Subcutaneous abdominal adipose tissue (tissue), 5 donors: Measurements from ENCODE around the gene KCNT1.

ENCODE experiments used
- H3K27ac ChIP-seq: one replicate; pipeline ENCODE4 v1.7.0; 2013; ENCODE audit warnings: low read depth, mild to moderate bottlenecking, inconsistent platforms, low read length, moderate library complexity
- H3K27me3 ChIP-seq, 5 donors: one replicate each; pipeline ENCODE4 v1.7.0; 2013; ENCODE audit warnings: low read length in 5 of 5, inconsistent platforms in 1 of 5; ENCODE audit not compliant: control insufficient read depth in 5 of 5, insufficient read depth in 4 of 5
- H3K36me3 ChIP-seq, 5 donors: one replicate each; pipeline ENCODE4 v1.7.0; 2013; ENCODE audit warnings: low read length in 5 of 5; ENCODE audit not compliant: control insufficient read depth in 5 of 5, insufficient read depth in 5 of 5
- H3K4me1 ChIP-seq, 5 donors: one replicate each; pipeline ENCODE4 v1.7.0; 2013; ENCODE audit warnings: low read length in 5 of 5, mild to moderate bottlenecking in 3 of 5, moderate library complexity in 1 of 5; ENCODE audit not compliant: control insufficient read depth in 5 of 5, insufficient read depth in 5 of 5
- H3K4me3 ChIP-seq, 5 donors: one replicate each; pipeline ENCODE4 v1.7.0; 2013; ENCODE audit warnings: low read length in 5 of 5, low read depth in 1 of 5
- H3K9ac ChIP-seq, 5 donors: one replicate each; pipeline ENCODE4 v1.7.0; 2013; ENCODE audit warnings: low read length in 5 of 5, mild to moderate bottlenecking in 4 of 5, moderate library complexity in 3 of 5
- H3K9me3 ChIP-seq, 5 donors: one replicate each; pipeline ENCODE4 v1.7.0; 2013; ENCODE audit warnings: low read length in 5 of 5; ENCODE audit not compliant: control insufficient read depth in 5 of 5
- donor health status: healthy.
- donor health status: healthy.
- donor health status: healthy.
- donor health status: healthy.
- donor health status: healthy.

Gene KCNT1

GRCh38 chr9:135701959-135702721, at the start of gene KCNT1:
Gene KCNT1 (plus strand): TSS chr9:135702185. CDS start chr9:135702259, 74 bp downstream.
- Histone ChIP-seq H3K9ac (no peak within 1 kb of the TSS), H3K9me3 (no peaks in the 10 kb centered on the region), H3K4me3 (no peak within 1 kb of the TSS), H3K4me1 (peaks cover 0 to 11% (median 8%) of the 10 kb centered on the region in 5 donors), H3K27ac (no peak within 1 kb of the TSS), H3K36me3 (no peaks in the 10 kb centered on the region), H3K27me3 (peaks cover 22 to 53% (median 40%) of the 10 kb centered on the region in 5 donors)

- no peak overlapping the region for H3K4me3 ChIP-seq
- no peaks in the 10 kb centered on the region for H3K4me1 ChIP-seq
- peaks cover 0 to 3% (median 2%) of the 10 kb centered on the region in 5 donors for H3K9me3 ChIP-seq
- no peak overlapping the region for H3K9ac ChIP-seq
- peaks cover 6 to 12% (median 8%) of the 10 kb centered on the region in 5 donors for H3K27me3 ChIP-seq
- H3K36me3 ChIP-seq = no peaks in the 10 kb centered on the region
- no peak overlapping the region for H3K27ac ChIP-seq
Measured at GRCh38 chr9:135655317-135655716, 46.7 kb upstream of the KCNT1 start.

DNA sequence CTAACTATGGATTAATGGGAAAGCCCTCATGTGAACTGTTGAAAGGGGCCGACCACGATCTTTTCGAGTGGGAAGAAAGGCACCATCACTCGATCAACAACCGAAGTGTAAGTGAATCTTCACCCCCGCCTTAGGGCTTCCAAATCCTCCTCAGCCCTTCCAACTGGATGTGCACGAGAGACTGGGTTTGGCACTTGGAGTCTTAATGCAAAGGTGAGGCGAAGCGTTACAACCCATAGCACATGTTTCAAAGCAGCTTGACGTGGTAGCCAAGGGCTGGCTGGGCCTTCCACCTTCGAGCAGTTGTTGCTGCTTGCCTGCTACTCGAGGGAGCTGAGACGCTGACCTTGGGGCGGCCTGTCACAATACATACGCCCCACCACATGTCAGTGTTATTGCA, 44.6 kb upstream of the KCNT1 start:
- H3K4me1 ChIP-seq = no peaks in the 10 kb centered on the region
- no peak overlapping the region for H3K27ac ChIP-seq

DNA sequence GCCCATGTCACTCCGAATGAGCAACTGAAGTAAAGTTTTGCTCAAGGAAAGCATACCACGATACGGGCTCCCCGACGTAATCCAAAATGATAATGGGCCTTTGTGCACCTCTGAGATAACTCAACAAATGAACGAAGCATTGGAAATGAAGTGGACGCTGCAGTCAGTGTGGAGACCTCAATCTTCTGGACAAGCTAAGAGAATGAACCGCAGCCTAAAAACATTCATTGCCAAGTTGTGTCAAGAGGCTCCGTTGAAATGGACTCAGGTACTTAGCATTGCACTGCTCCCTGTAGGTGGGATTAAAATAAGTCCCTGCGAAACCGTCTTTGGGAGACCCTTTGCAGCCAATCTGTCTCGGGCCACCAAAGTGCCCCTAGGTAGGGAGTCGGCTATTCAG, 42.7 kb upstream of the KCNT1 start:
- Histone ChIP-seq H3K4me3 (no peak overlapping the region), H3K27me3 (peaks cover 7 to 23% (median 17%) of the 10 kb centered on the region in 5 donors), H3K36me3 (no peaks in the 10 kb centered on the region), H3K9ac (no peak overlapping the region), H3K4me1 (no peaks in the 10 kb centered on the region), H3K27ac (no peak overlapping the region), H3K9me3 (no peaks in the 10 kb centered on the region)

More for the DNA sequence above, 44.6 kb upstream of the KCNT1 start:
- Histone ChIP-seq H3K9ac (no peak overlapping the region), H3K36me3 (no peaks in the 10 kb centered on the region), H3K4me3 (no peak overlapping the region), H3K9me3 (no peaks in the 10 kb centered on the region), H3K27me3 (peaks cover 6 to 15% (median 12%) of the 10 kb centered on the region in 5 donors)

- no peaks in the 10 kb centered on the region for H3K9me3 ChIP-seq
- H3K9ac ChIP-seq = no peak overlapping the region
- no peak overlapping the region for H3K4me3 ChIP-seq
- no peaks in the 10 kb centered on the region for H3K4me1 ChIP-seq
- peaks cover 7 to 31% (median 21%) of the 10 kb centered on the region in 5 donors for H3K27me3 ChIP-seq
- no peak overlapping the region for H3K27ac ChIP-seq
- H3K36me3 ChIP-seq = no peaks in the 10 kb centered on the region
Measured at GRCh38 chr9:135660407-135660806, 41.6 kb upstream of the KCNT1 start.

- Histone ChIP-seq H3K9me3 (no peaks in the 10 kb centered on the region), H3K4me3 (no peak overlapping the region), H3K27me3 (peaks cover 0 to 30% (median 20%) of the 10 kb centered on the region in 5 donors), H3K27ac (no peak overlapping the region), H3K36me3 (no peaks in the 10 kb centered on the region), H3K4me1 (no peaks in the 10 kb centered on the region), H3K9ac (no peak overlapping the region)
Measured at GRCh38 chr9:135661816-135662560, 40.0 kb upstream of the KCNT1 start.

- H3K36me3 ChIP-seq = no peaks in the 10 kb centered on the region
- no peak within 1 kb of the TSS for H3K27ac ChIP-seq
- no peaks in the 10 kb centered on the region for H3K4me1 ChIP-seq
- no peak within 1 kb of the TSS for H3K9ac ChIP-seq
- H3K4me3 ChIP-seq = no peak within 1 kb of the TSS
- H3K27me3 ChIP-seq = peaks cover 2 to 37% (median 20%) of the 10 kb centered on the region in 5 donors
- H3K9me3 ChIP-seq = no peaks in the 10 kb centered on the region
Measured at GRCh38 chr9:135662758-135663450, 39.1 kb upstream of the KCNT1 start, which contains the start of gene LCN9. Gene LCN9 (plus strand): TSS chr9:135663309. CDS start chr9:135663322, 13 bp downstream.

DNA sequence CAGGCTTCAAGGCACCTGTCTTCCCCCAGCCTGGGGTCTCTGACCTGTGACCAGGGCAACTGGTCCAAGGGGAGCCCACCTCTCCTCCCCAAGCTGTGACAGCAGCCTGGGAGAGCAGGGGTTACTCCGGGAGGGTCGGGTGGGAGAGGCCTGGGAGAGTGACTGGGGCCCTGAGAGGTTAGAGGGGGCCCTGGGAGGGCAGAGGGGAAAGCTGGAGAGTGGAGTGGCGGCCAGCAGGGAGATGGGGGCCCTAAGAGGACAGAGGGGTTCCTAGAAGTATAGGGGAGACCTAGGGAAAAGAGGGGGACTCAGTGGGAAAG, 38.6 kb upstream of the KCNT1 start:
- no peaks in the 10 kb centered on the region for H3K9me3 ChIP-seq

GRCh38 chr9:135663857-135664256, 38.1 kb upstream of the KCNT1 start:
- Histone ChIP-seq H3K9me3 (no peaks in the 10 kb centered on the region), H3K9ac (no peak overlapping the region), H3K4me1 (no peaks in the 10 kb centered on the region), H3K27ac (no peak overlapping the region), H3K27me3 (peaks cover 2 to 37% (median 20%) of the 10 kb centered on the region in 5 donors), H3K4me3 (no peak overlapping the region), H3K36me3 (no peaks in the 10 kb centered on the region)

More for the DNA sequence above, 38.6 kb upstream of the KCNT1 start:
- Histone ChIP-seq H3K27ac (no peak overlapping the region), H3K27me3 (peaks cover 2 to 37% (median 20%) of the 10 kb centered on the region in 5 donors), H3K9ac (no peak overlapping the region), H3K36me3 (no peaks in the 10 kb centered on the region), H3K4me3 (no peak overlapping the region), H3K4me1 (no peaks in the 10 kb centered on the region)

DNA sequence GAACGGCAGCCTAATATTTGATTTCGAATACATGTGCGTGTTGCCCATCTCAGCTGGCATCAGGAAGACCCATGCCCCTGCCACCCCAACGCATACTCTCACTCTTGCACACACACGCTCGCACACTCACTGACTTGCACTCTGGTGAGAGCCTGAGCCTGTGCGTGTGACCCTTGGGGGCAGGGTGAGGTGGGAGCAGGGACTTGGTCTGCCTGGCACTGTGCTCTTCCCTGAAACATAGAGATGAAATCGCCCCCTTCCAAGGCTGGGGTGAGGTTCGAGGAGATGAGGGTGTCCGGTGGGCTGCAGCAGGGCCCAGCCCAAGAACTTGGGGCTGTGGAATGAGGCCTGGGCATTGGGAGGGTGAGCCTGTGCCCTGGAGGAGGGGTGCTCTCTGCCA, 37.7 kb upstream of the KCNT1 start:
- H3K4me1 ChIP-seq = no peaks in the 10 kb centered on the region
- H3K4me3 ChIP-seq = no peak overlapping the region
- H3K27ac ChIP-seq = no peak overlapping the region
- H3K27me3 ChIP-seq = peaks cover 2 to 37% (median 20%) of the 10 kb centered on the region in 5 donors
- H3K9ac ChIP-seq = no peak overlapping the region
- H3K9me3 ChIP-seq = no peaks in the 10 kb centered on the region
- no peaks in the 10 kb centered on the region for H3K36me3 ChIP-seq
